ENCODE measurements around the gene CHCHD6. TPM values are rescaled to one million over a fixed set of nuclear protein-coding genes. Genes with fewer than 3 reads are reported as not detected.

Gene CHCHD6
- total RNA-seq, 2 donors from 2014 or later, result 9.3 to 13.2 TPM

GRCh38 chr3:126816986-126817777 is 113.1 kb downstream of the CHCHD6 start:
- no peak overlapping the region for H3K9ac ChIP-seq (ENCODE audit: low read depth in 2 of 2, low read length in 2 of 2)
- DNase-seq, result no peak
- no peaks in the 10 kb centered on the region for H3K36me3 ChIP-seq
- no peaks in the 10 kb centered on the region for H3K9me3 ChIP-seq
- TF ChIP-seq CTCF (IDR thresholded peaks at IDR 0.05), result no peak
- H3K4me3 ChIP-seq, result no peak overlapping the region
- no peaks in the 10 kb centered on the region for H3K4me1 ChIP-seq
- H3K27me3 ChIP-seq, result no peaks in the 10 kb centered on the region
- intact Hi-C loops (cut with DNase I), result no loop called here
- no peak overlapping the region for H3K27ac ChIP-seq

- Histone ChIP-seq H3K36me3 (no peaks in the 10 kb centered on the region), H3K4me3 (no peak overlapping the region), H3K4me1 (no peaks in the 10 kb centered on the region), H3K9me3 (no peaks in the 10 kb centered on the region), H3K27me3 (no peaks in the 10 kb centered on the region), H3K27ac (no peak overlapping the region), H3K9ac (ENCODE audit: low read depth in 2 of 2, low read length in 2 of 2) (no peak overlapping the region)
- TF ChIP-seq CTCF (IDR thresholded peaks at IDR 0.05), result no peak
- intact Hi-C loops (cut with DNase I), result no loop called here
- DNase-seq, result no peak
These were observed 113.7 kb downstream of the CHCHD6 start for GRCh38 chr3:126817781-126818180.

- Histone ChIP-seq H3K9ac (ENCODE audit: low read depth in 2 of 2, low read length in 2 of 2) (no peak overlapping the region), H3K36me3 (no peaks in the 10 kb centered on the region), H3K4me1 (no peaks in the 10 kb centered on the region), H3K9me3 (no peaks in the 10 kb centered on the region), H3K27me3 (no peaks in the 10 kb centered on the region), H3K4me3 (no peak overlapping the region), H3K27ac (no peak overlapping the region)
- intact Hi-C loops (cut with DNase I), result no loop called here
- DNase-seq, result no peak
- no peak for TF ChIP-seq CTCF (IDR thresholded peaks at IDR 0.05)
These were observed 114.5 kb downstream of the CHCHD6 start for GRCh38 chr3:126818400-126819095.

- no peaks in the 10 kb centered on the region for H3K4me1 ChIP-seq
- no peak overlapping the region for H3K9ac ChIP-seq (ENCODE audit: low read depth in 2 of 2, low read length in 2 of 2)
- no peaks in the 10 kb centered on the region for H3K9me3 ChIP-seq
- intact Hi-C loops (cut with DNase I), result no loop called here
- no peaks in the 10 kb centered on the region for H3K27me3 ChIP-seq
- no peaks in the 10 kb centered on the region for H3K36me3 ChIP-seq
- H3K27ac ChIP-seq, result no peak overlapping the region
- TF ChIP-seq CTCF (IDR thresholded peaks at IDR 0.05), result no peak
- no peak overlapping the region for H3K4me3 ChIP-seq
- no peak for DNase-seq
These were observed 122.7 kb downstream of the CHCHD6 start for GRCh38 chr3:126826693-126827092.

GRCh38 chr3:126827121-126827520 is 123.1 kb downstream of the CHCHD6 start:
- H3K36me3 ChIP-seq, result no peaks in the 10 kb centered on the region
- H3K9ac ChIP-seq (ENCODE audit: low read depth in 2 of 2, low read length in 2 of 2), result no peak overlapping the region
- no peak for TF ChIP-seq CTCF (IDR thresholded peaks at IDR 0.05)
- DNase-seq, result no peak
- H3K4me3 ChIP-seq, result no peak overlapping the region
- H3K27me3 ChIP-seq, result no peaks in the 10 kb centered on the region
- no peaks in the 10 kb centered on the region for H3K4me1 ChIP-seq
- no peak overlapping the region for H3K27ac ChIP-seq
- intact Hi-C loops (cut with DNase I), result no loop called here
- H3K9me3 ChIP-seq, result no peaks in the 10 kb centered on the region

Data from colonic mucosa (tissue), 4 donors.